ENCODE results near the gene F7. TPM values are rescaled to one million over a fixed set of nuclear protein-coding genes. Genes with fewer than 3 reads are reported as not detected.
"Not testable (repeated sequence)": the region's sequence is repeated elsewhere in the genome, so short reads cannot be mapped to it uniquely, and the experiment has no call there.

The F7 gene
- polyA plus RNA-seq, 4 donors, result 1.3 to 3.2 (median 2.4) TPM

- no peak for DNase-seq (ENCODE audit: low read depth in 4 of 4, low spot score in 3 of 4)
These were observed 45.2 kb downstream of the F7 start for GRCh38 chr13:113150550-113151365.

- no peak for DNase-seq (ENCODE audit: low read depth in 4 of 4, low spot score in 3 of 4)
These were observed 46.4 kb downstream of the F7 start for GRCh38 chr13:113151745-113152690.

GRCh38 chr13:113152691-113152983, 47.0 kb downstream of the F7 start:
- no peak for DNase-seq (ENCODE audit: low read depth in 4 of 4, low spot score in 3 of 4)

- no peak for DNase-seq (ENCODE audit: low read depth in 4 of 4, low spot score in 3 of 4)
These were observed 47.6 kb downstream of the F7 start for GRCh38 chr13:113152984-113153809.

DNA sequence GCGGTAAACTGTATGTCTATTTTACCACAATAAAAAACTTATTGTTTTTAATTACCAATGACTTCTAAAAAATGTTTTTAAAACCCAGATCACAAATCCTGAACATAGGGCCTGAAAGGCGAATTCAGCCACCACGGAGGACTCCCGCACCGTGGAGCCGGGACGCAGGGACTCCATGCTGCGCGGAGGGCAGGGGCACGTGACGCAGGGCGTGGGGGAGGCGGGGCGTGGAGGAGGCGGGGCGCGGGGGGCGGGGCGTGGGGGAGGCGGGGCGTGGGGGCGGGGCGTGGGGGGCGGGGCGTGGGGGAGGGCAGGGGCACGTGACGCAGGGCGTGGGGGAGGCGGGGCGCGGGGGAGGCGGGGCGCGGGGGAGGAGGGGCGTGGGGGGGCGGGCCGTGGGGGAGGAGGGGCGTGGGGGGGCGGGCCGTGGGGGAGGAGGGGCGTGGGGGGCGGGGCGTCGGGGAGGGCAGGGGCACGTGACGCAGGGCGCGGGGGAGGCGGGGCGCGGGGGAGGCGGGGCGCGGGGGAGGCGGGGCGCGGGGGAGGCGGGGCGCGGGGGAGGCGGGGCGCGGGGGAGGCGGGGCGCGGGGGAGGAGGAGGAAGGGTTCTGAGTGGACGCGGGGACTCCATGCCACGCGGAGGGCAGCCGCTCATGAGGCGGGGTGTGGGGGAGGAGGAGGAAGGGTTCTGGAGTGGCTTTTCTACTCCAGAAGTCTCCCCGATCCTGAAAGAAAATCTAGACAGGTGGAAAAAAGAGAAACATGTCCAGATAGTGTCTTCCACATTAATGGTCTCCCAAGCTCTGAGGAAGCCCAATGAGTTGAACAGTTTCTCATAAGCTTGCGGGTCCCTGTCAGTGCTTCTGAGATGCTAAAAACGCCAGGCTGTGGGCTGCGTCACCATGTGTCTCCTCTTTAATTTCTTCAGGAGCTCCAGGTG, 48.5 kb downstream of the F7 start:
- peak in 1 of 4 donors; percentile 29 for DNase-seq (ENCODE audit: low read depth in 4 of 4, low spot score in 3 of 4)

DNA sequence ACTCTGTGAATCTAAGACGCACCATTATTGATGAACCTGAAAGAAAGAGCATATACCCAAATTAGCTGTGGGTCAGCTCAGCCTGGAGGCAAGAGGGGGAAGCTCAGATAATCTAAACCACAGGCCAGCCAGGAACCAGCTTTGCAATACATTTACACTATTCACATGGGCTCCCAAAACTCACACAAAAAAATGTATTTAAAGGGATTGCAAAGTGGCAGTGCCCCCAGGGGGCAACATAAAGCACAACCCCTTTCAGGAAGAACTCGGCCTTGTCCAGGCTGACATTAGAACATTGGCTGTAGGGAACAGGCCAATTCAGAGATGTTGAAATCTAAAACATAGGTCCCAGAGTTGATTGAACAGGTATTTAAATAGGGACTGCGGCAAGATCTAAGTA, 49.6 kb downstream of the F7 start:
- no peak for DNase-seq (ENCODE audit: low read depth in 4 of 4, low spot score in 3 of 4)

DNA sequence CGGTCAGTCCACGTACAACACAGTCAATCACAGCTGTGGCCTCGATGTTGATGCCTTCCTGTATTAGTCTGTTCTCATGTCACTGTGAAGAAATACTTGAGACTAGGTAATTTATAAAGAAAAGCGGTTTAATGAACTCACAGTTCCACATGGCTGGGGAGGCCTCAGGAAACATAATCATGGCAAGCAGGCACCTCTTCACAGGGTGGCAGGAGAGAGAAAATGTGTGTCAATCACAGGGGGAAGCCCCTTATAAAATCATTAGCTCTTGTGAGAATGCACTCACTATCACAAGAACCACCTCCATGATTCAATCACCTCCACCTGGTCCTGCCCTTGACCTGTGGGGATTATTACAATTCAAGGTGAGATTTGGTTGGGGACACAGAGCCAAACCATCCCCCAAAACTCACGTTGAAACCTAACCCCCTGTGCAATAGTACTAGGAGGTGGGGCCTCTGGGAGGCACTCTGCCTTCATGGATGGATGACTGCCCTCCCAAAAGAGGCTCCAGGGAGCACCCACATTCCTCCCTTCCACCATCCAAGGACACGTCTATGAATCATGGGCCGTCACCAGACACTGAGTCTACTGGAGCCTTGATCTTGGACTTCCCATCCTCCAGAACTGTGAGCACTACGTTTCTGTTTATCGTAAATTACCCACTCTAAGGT, 50.5 kb downstream of the F7 start:
- no peak for DNase-seq (ENCODE audit: low read depth in 4 of 4, low spot score in 3 of 4)

DNA sequence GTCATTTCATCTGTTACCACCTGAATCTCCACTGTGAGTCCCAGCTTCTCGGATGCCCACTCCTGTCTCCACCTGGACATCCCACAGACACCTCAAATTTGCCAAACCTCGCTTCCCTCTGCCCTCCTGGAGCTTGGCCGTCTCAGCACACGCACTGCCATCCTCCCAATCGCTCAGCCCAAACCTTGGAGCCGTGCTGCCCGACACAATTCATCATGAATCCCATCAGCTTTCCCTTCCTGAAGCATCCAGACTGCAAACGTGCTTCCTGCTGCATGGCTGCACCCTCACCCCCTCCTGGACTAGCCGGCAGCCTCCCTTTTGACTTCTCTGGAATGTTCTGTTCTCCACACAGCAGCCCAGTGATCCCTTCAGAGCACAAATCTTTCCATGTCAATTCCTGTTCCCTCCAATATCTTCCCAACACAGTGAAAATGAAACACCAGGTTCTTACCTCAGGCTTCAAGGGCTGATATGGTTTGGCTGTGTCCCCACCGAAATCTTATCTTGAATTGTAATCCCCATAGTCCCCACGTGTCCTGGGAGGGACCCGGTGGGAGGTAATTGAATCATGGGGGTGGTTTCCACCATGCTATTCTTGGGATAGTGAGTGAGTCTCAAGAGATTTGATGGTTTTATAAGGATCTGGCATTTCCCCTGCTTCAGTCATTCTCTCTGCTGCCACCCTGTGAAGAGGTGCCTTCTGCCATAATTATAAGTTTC, 51.8 kb downstream of the F7 start:
- no peak for DNase-seq (ENCODE audit: low read depth in 4 of 4, low spot score in 3 of 4)

DNA sequence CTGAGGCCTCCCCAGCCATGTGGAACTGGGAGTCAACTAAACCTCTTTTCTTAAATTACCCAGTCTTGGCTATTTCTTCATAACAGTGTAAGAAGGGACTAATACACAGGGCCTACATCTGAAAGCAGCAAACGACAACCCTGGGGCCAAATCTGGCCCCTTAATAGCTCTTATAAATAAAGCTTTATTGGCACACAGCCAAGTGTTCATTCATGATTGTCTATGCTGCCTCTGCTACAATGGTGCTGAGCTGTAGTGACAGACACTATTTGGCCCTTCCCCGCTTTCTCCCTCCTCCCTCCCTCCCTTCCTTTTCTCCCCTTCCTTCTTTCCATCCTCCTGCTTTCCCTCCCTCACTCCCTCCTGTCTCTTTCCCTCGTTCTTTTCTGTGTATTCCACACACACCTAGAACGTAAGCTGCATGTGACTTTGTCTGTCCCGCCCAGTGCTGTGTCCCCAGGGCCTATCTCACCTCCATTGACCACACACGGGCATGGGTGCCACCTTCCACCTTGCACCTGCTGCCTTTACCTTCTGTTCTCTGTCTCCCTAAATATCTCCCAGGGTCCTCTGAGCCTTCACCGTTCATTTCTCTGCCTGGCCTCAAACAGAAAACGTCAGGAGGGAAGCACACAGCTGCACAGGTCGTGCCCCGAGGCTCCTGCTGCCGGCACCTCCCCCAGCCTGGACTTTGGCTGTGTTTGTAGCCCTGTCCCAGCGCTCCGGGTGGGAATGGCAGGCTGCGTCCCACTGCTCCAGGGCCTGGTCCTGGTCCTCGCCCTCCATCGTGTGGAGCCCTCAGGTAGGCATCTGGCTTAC, 52.5 kb downstream of the F7 start, which contains the start of gene PROZ:
Gene PROZ (plus strand): TSS at position 720 of the 819 bp plus-strand sequence. CDS start 13 bp downstream, at position 733.
- DNase-seq (ENCODE audit: low read depth in 4 of 4, low spot score in 3 of 4), result no peak

DNA sequence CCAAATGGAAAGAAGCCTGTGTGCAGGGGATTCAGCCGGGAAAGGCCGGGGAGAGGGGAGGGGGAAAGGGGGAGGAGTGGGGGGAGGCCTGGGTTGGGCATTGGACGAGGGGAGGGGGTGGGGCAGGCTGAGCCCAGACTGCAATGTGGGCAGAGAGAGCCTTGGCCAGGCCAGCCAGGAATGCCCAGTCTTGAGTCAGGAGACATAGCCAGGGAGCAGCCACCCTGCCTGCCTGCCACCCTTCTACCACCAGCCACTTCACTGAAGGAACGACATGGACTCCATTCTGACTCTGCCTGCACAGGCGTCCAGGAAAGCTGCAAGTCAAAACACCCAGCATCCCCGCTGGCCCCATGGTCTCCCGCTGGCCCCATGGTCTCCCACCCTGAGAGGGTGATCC, 53.4 kb downstream of the F7 start:
- DNase-seq (ENCODE audit: low read depth in 4 of 4, low spot score in 3 of 4), result no peak

DNA sequence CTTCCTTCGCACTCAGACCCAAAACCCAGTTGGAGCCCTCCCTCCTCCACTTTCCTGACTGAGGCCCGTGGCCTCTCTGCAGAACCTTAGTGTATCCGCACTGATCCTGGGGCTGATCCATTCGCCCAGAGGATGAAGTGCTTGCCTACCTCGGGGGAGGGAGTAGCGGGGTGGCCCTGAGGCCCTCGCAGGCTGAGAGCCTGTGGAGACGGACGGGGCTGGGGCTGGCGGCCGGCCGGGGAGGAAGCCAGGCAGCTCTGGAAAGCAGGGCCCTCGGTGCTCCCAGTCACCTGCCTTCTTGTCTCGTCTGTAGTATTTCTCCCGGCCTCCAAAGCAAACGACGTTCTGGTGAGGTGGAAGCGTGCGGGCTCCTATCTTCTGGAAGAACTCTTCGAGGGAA, 54.1 kb downstream of the F7 start:
- DNase-seq (ENCODE audit: low read depth in 4 of 4, low spot score in 3 of 4), result no peak

- no peak for DNase-seq (ENCODE audit: low read depth in 4 of 4, low spot score in 3 of 4)
These were observed 55.4 kb downstream of the F7 start for GRCh38 chr13:113160983-113161382.

DNA sequence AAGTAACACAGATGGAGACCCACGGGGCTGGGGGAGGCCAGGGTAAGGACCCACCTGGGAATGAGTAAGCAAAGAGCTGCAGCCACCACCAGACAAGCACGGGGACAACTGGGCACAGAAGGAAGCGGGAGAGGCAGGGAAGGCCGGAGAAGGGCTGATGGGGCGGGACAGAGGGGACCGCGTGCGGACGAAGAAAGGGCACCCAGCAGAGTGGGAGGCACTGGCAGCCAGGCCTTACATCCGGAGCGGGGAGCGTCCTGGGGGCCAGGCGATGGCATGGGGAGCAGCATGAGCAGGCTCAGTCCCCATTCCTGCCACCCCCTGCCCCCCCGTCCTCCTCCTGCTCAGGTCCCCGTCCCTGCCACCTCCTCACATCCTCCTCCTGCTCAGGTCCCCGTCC, 55.8 kb downstream of the F7 start:
- DNase-seq (ENCODE audit: low read depth in 4 of 4, low spot score in 3 of 4), result no peak

GRCh38 chr13:113161975-113162374, 56.4 kb downstream of the F7 start:
- DNase-seq (ENCODE audit: low read depth in 4 of 4, low spot score in 3 of 4), result not testable (repeated sequence)

GRCh38 chr13:113162783-113163685, 57.4 kb downstream of the F7 start:
- DNase-seq (ENCODE audit: low read depth in 4 of 4, low spot score in 3 of 4), result no peak

- no peak for DNase-seq (ENCODE audit: low read depth in 4 of 4, low spot score in 3 of 4)
These were observed 58.9 kb downstream of the F7 start for GRCh38 chr13:113164492-113164891.

GRCh38 chr13:113166266-113166665, 60.7 kb downstream of the F7 start:
- no peak for DNase-seq (ENCODE audit: low read depth in 4 of 4, low spot score in 3 of 4)

All from left renal pelvis (tissue), 4 donors.